Endothelial cell (in vitro differentiated cells): Measurements from ENCODE around the gene SH3RF3. TPM values are rescaled to one million over a fixed set of nuclear protein-coding genes. Genes with fewer than 3 reads are reported as not detected.

Experiments
- DNase-seq: peaks from one replicate; pipeline ENCODE4 v3.0.0; 2021; ENCODE audit warnings: low spot score
- H3K27ac Mint-ChIP-seq: one replicate; pipeline ENCODE4 v1.8.0; 2021; ENCODE audit warnings: mixed read lengths, inconsistent platforms; ENCODE audit not compliant: unreplicated experiment
- H3K27me3 Mint-ChIP-seq: one replicate; pipeline ENCODE4 v1.8.0; 2021; ENCODE audit warnings: mild to moderate bottlenecking, moderate library complexity, mixed read lengths, inconsistent platforms; ENCODE audit not compliant: unreplicated experiment
- H3K36me3 Mint-ChIP-seq: one replicate; pipeline ENCODE4 v1.8.0; 2021; ENCODE audit warnings: mild to moderate bottlenecking, low read depth, mixed read lengths, inconsistent platforms; ENCODE audit not compliant: unreplicated experiment
- H3K4me1 Mint-ChIP-seq: one replicate; pipeline ENCODE4 v1.8.0; 2021; ENCODE audit warnings: mild to moderate bottlenecking, mixed read lengths, inconsistent platforms; ENCODE audit not compliant: unreplicated experiment
- H3K4me3 Mint-ChIP-seq: one replicate; pipeline ENCODE4 v1.8.0; 2021; ENCODE audit warnings: mild to moderate bottlenecking, mixed read lengths, inconsistent platforms; ENCODE audit not compliant: unreplicated experiment
- H3K9me3 Mint-ChIP-seq: one replicate; pipeline ENCODE4 v1.8.0; 2021; ENCODE audit warnings: mixed read lengths, inconsistent platforms; ENCODE audit not compliant: unreplicated experiment
- CTCF ChIP-seq: fragments of 200-600 bp; sonication (generic); IDR thresholded peaks from one replicate; pipeline ENCODE4 v1.5.0; 2021; ENCODE audit warnings: antibody characterized with exemption; ENCODE audit not compliant: unreplicated experiment
- total RNA-seq: library from RNA; stranded (reverse); fragmentation: NEBNext Ultra II Directional; extraction: Animal tissue kit (Norgen Biotek cat#: 25700); gene quantifications from one replicate; pipeline ENCODE4 v1.2.1, GENCODE V29; 2021; ENCODE audit not compliant: unreplicated experiment

Gene SH3RF3
- total RNA-seq, 1 donor from 2014 or later = 12.8 TPM

DNA sequence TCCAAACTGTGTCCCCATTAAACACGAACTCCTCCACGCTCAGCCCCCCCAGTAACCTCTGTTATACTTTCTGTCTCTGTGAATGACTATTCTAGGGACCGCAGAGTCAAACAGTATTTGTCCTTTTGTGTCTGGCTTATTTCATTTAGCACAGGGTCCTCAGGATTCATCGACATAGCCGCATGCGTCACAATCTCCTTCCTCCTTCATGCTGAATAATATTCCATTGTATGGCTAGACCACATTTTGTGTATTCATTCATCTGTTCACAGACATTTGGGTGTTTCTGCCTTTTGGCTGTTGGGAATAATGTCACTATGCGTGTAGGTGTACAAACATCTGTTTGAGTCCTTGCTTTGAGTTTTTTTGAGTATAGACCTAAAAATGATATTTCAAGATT, 80.9 kb downstream of the SH3RF3 start:
- DNase-seq = no peak
- H3K27me3 Mint-ChIP-seq = peaks cover 4% of the 10 kb centered on the region
- no peak for TF ChIP-seq CTCF
- H3K4me1 Mint-ChIP-seq = peaks cover 23% of the 10 kb centered on the region
- no peaks in the 10 kb centered on the region for H3K9me3 Mint-ChIP-seq
- H3K4me3 Mint-ChIP-seq = no peak overlapping the region
- peaks cover 3% of the 10 kb centered on the region for H3K36me3 Mint-ChIP-seq
- no peak overlapping the region for H3K27ac Mint-ChIP-seq

GRCh38 chr2:109210431-109211200, 81.6 kb downstream of the SH3RF3 start:
- Mint-ChIP-seq H3K4me1 (peaks cover 23% of the 10 kb centered on the region), H3K4me3 (no peak overlapping the region), H3K36me3 (peaks cover 3% of the 10 kb centered on the region), H3K9me3 (no peaks in the 10 kb centered on the region), H3K27me3 (peaks cover 4% of the 10 kb centered on the region), H3K27ac (no peak overlapping the region)
- no peak for DNase-seq
- no peak for TF ChIP-seq CTCF

DNA sequence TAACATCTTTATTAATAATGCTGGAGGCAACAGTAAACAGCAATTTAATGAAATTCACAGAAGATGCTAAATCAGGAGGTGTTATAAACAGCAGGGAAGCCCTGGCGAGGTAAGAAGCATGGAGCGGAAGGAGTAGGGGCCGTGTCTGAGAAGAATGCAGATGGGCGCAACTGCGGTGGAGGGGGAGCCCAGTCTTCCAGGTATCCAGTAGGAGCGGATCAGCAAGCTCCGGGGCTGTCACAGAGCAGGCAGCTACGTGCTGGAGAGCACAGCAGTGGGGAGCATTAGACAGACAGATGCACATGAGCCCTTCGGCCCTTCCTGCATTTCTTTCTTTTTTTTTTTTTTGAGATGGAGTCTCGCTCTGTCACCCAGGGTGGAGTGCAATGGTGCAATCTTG, 82.3 kb downstream of the SH3RF3 start:
- H3K27ac Mint-ChIP-seq = no peak overlapping the region
- H3K4me3 Mint-ChIP-seq = no peak overlapping the region
- peaks cover 3% of the 10 kb centered on the region for H3K36me3 Mint-ChIP-seq
- no peak for DNase-seq
- no peak for TF ChIP-seq CTCF
- no peaks in the 10 kb centered on the region for H3K9me3 Mint-ChIP-seq
- peaks cover 4% of the 10 kb centered on the region for H3K27me3 Mint-ChIP-seq
- H3K4me1 Mint-ChIP-seq = peaks cover 23% of the 10 kb centered on the region

DNA sequence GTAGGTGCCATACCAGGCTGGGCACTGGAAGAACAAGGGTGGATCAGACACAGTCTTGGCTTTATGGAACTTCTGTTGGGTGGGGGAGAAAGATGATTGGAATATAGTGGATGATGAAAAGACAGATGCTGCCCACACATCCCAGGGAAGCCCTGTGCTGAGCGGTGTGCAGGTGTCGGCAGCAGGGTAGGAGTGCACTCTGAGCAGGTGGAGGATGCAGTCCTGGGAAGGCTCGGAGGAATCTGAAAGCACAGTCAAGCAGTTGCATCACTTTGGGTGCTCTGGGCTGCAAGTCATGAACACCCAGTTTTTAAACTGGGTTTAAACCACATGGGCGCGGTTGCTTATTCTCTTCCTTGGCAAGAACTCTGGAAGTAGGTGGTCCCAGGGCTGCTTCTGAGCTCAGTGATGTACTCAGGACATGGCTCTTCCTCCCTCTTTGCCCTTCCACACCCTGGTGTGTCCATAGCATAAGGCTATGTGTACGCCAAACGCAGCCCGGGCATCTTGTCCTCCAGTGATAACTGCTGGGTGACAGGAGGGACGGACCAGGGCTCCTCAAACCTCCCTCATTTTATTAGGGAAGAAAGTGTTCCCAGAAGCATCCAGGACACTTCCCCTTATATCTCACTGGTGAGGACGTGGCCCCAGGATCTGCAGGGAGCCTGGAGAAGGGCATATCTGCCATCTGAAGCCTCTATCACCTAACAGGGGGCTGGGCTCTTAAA, 84.0 kb downstream of the SH3RF3 start:
- no peak for DNase-seq
- peaks cover 6% of the 10 kb centered on the region for H3K36me3 Mint-ChIP-seq
- H3K9me3 Mint-ChIP-seq = no peaks in the 10 kb centered on the region
- H3K4me1 Mint-ChIP-seq = peaks cover 28% of the 10 kb centered on the region
- peaks cover 4% of the 10 kb centered on the region for H3K27me3 Mint-ChIP-seq
- TF ChIP-seq CTCF = no peak
- no peak overlapping the region for H3K4me3 Mint-ChIP-seq
- H3K27ac Mint-ChIP-seq = no peak overlapping the region
